HG03159 (cell line): ENCODE data around the gene FBXL7.

Source experiments
- ATAC-seq: cut with Tn5 transposase; IDR thresholded peaks from one replicate; pipeline ENCODE4 v1.9.1; 2021; ENCODE audit warnings: mild to moderate bottlenecking, moderate library complexity; ENCODE audit not compliant: unreplicated experiment

FBXL7 gene

GRCh38 chr5:15538516-15538915 lies 38.5 kb downstream of the FBXL7 start:
- ATAC-seq, result no peak

- ATAC-seq, result no peak
Measured at GRCh38 chr5:15539951-15540350, 40.0 kb downstream of the FBXL7 start.

- no peak for ATAC-seq
Measured at GRCh38 chr5:15544039-15544438, 44.1 kb downstream of the FBXL7 start.

GRCh38 chr5:15545082-15545481 lies 45.1 kb downstream of the FBXL7 start:
- no peak for ATAC-seq

GRCh38 chr5:15547261-15547839 lies 47.4 kb downstream of the FBXL7 start:
- ATAC-seq, result no peak

- no peak for ATAC-seq
Measured at GRCh38 chr5:15549961-15550360, 50.0 kb downstream of the FBXL7 start.

GRCh38 chr5:15550502-15551112 lies 50.6 kb downstream of the FBXL7 start:
- ATAC-seq, result no peak

GRCh38 chr5:15551113-15551504 lies 51.1 kb downstream of the FBXL7 start:
- ATAC-seq, result no peak

GRCh38 chr5:15554542-15554941 lies 54.6 kb downstream of the FBXL7 start:
- no peak for ATAC-seq

GRCh38 chr5:15555176-15555575 lies 55.2 kb downstream of the FBXL7 start:
- ATAC-seq, result no peak

- ATAC-seq, result no peak
Measured at GRCh38 chr5:15558240-15558639, 58.3 kb downstream of the FBXL7 start.

- no peak for ATAC-seq
Measured at GRCh38 chr5:15558681-15559080, 58.7 kb downstream of the FBXL7 start.

GRCh38 chr5:15560421-15560820 lies 60.4 kb downstream of the FBXL7 start:
- no peak for ATAC-seq

- ATAC-seq, result no peak
Measured at GRCh38 chr5:15564523-15564922, 64.5 kb downstream of the FBXL7 start.

GRCh38 chr5:15564957-15565356 lies 65.0 kb downstream of the FBXL7 start:
- ATAC-seq, result no peak

- no peak for ATAC-seq
Measured at GRCh38 chr5:15566306-15566705, 66.3 kb downstream of the FBXL7 start.

GRCh38 chr5:15566789-15567188 lies 66.8 kb downstream of the FBXL7 start:
- ATAC-seq, result no peak

GRCh38 chr5:15570491-15570890 lies 70.5 kb downstream of the FBXL7 start:
- ATAC-seq, result no peak

GRCh38 chr5:15571081-15571480 lies 71.1 kb downstream of the FBXL7 start:
- ATAC-seq, result no peak

- ATAC-seq, result no peak
Measured at GRCh38 chr5:15571618-15572017, 71.6 kb downstream of the FBXL7 start.

- ATAC-seq, result no peak
Measured at GRCh38 chr5:15573590-15573989, 73.6 kb downstream of the FBXL7 start.

GRCh38 chr5:15574128-15574527 lies 74.1 kb downstream of the FBXL7 start:
- ATAC-seq, result no peak

- no peak for ATAC-seq
Measured at GRCh38 chr5:15574806-15575325, 74.9 kb downstream of the FBXL7 start.
